G401.6 (cell line): ENCODE measurements around the gene SRRM5.
A peak's percentile ranks its signal among the peaks of the same experiment; 100 is the strongest.
"Not testable (repeated sequence)": the region's sequence is repeated elsewhere in the genome, so short reads cannot be mapped to it uniquely, and the experiment has no call there.

Source experiments
- FAIRE-seq: peaks from 2 replicates; lab custom pipeline; 2012; peaks lifted over from hg19 to GRCh38; lab: Jason Lieb, UNC

Gene SRRM5

DNA sequence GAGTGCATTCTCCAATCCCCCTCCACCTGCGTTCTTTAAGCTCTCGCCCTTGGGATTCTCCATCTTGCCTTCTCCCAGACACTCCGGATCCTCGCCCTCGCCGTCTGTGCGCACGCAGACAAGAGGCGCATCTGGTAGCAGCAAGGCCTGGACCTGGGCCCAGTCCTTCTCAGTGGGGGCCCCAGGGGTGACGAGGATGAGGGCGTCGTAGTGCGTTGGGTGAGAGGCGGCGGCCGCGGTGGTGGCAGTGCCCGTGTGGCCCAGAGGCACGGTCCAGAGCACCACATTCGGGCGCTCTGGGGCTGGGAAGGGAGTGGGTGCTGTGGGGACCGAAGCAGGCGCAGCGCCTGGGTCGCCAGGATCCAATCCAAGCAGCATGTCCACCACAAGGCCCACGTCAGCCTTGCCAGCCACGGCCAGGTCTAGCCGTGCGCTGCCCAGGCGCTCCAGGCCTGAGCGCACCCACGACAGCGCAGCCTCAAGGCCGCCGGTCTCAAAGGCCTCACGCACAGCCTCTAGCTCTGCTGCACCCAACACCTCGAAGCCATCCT, 19.0 kb upstream of the SRRM5 start:
- no peak for FAIRE-seq

DNA sequence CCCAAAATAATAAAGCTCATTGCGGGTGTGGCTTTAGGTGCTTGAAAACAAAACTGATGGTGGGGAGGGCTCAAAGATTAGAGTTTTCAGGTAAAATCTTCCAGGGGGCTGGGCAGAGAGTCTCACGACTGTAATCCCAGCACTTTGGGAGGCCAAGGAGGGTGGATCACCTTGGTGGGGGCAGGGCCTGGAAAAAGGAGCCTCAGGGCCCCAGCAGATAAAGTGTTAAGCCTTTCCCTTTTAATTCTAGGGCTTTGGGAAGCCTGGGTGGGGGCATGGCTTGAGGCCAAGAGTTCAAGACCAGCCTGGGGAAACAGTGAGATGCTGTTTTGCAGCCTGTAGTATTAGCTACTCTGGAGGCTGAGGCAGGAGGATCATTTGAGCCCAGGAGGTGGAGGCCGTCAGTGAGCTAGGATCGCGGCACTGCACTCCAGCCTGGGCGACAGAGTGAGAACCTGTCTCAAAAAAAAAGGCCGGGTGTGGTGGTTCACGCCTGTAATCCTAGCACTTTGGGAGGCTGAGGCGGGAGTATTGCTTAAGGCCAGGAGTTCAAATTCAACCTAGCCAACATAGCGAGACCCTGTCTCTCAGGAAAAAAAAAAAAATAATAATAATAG, 17.7 kb upstream of the SRRM5 start:
- FAIRE-seq: no peak

DNA sequence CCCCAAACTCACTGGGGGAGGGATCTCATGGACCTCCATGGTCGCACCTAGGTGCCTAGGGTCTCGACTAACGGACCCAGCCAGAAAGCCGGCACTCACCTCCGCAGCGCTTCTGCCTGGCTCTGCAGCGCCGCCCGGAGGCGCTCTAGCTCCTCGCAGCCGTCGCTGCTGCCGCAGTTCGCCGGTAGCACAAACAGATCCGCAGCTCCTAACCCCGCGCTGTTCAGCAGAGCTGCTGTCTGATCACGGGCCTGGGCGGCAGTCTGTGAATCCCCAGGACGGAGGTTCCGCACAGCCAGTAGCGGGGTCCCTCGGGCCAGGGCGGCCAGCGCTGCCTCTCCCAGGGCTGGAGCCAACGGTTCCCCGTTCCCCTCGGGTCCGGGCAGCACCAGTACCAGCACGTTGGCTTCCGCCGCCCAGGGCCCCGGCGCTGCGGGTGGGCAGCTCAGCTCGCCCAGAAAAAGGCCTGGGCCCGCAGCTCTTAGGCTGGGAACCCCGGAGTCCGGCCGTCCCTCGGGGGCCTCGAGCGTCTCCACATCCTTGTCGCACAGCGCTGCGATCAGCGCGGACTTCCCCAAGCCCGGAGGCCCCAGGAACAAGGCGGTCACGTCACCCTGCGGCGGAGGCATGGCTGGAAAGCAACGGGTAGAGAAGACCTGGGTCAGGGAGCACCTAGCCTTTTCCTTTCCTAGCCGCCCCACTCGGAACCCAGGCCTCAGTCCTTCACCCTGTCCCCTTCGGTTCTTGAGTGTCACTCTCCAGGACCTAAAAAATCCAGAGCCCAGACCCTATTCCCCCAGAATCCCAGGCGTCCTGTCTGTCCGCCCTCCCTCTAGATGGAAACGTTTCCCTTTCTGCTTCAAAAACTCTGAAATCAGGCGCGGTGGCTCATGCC, 16.9 kb upstream of the SRRM5 start:
- FAIRE-seq: no peak

DNA sequence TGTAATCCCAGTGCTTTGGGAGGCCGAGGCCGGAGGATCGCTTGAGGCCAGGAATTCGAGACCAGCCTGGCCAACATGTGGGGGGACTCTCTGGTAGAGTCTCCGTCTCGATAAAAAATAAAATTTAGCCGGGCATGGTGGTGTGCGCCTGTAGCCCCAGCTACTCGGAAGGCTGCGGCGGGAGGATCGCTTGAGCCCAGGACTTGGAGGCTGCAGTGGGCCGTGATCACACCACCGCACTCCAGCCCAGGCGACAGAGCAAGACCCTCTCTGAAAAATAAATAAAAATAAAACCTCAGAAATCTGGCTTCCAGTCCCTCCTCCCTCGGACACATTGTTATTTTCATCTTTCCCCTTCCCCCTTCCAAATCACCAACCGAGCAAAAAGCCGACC, 16.3 kb upstream of the SRRM5 start:
- FAIRE-seq: no peak

DNA sequence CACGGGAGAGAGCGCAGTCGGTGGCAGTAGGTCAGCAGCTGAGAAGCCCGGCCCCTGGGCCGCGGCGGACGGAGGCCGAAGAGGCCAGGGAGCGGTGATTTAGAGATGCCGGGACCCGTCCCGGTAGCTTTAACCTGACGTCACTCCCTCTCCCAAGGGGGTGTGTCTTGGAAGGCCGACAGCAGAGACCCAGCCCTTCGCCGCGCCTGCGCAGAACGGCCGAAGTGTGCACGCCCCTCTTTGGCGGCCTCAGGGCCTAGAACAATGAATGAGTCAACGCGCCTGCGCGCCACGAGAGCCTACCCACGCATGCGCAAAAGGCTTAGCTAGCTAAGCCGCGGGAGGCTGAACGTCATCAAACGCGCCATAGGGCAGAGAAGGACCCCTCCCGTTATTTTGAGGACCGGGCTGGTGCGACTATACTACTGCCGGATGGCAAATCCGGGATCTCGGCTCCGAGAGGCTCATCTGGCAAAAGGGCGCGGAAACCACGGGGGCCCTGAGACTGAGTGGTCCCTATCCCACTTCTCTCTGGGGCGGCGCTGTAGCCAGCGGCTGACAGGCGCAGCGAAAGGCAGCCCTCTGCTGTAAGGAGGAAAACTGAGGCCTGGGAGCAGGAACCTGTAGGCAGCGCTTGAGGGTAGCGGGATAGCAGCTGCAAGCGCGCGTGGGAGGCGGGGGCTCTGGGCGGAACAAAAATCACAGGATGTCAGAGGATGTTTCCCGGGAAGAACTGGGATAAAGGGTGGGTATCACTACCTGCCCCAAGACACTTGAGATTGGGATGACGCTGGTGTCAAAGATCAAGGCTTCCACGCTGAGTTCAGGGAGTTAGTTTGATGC, 15.7 kb upstream of the SRRM5 start, which contains the start of the genes IRGQ and ZNF576:
IRGQ (minus strand) TSS at position 136 of the 843 bp plus-strand sequence. CDS start 796 bp downstream, outside the sequence.
ZNF576 (plus strand) TSS at position 597 of the 843 bp plus-strand sequence. CDS start 514 bp downstream, outside the sequence.
- peak; percentile 99 for FAIRE-seq

DNA sequence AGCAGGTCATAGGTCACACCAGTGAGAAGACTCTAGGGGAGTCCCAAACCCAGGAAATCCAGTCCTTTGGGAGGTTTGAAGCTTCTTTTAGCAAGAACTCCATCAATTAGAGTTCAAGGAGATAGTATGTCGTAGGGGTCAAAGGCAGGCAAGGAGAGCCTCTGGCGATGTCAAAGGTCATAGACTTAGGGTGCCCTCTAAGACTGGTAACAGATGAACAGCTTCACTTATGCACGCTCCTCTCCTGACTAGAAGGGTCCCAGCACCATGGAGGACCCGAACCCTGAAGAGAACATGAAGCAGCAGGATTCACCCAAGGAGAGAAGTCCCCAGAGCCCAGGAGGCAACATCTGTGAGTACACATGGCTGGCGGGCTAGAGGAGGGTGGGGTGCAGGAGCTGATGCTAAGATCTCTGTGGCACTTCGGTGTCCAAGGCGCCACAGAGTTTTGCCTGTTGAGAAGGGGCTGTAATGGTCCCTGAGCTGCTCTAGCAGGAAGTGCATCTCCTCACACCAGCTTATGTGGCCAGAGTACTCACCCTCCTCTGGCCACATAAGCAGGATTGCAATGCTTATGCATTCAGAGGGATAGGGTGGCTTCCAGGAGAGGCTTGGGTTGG, 14.9 kb upstream of the SRRM5 start:
- FAIRE-seq: no peak

GRCh38 chr19:43597876-43598275, 14.0 kb upstream of the SRRM5 start:
- no peak for FAIRE-seq

DNA sequence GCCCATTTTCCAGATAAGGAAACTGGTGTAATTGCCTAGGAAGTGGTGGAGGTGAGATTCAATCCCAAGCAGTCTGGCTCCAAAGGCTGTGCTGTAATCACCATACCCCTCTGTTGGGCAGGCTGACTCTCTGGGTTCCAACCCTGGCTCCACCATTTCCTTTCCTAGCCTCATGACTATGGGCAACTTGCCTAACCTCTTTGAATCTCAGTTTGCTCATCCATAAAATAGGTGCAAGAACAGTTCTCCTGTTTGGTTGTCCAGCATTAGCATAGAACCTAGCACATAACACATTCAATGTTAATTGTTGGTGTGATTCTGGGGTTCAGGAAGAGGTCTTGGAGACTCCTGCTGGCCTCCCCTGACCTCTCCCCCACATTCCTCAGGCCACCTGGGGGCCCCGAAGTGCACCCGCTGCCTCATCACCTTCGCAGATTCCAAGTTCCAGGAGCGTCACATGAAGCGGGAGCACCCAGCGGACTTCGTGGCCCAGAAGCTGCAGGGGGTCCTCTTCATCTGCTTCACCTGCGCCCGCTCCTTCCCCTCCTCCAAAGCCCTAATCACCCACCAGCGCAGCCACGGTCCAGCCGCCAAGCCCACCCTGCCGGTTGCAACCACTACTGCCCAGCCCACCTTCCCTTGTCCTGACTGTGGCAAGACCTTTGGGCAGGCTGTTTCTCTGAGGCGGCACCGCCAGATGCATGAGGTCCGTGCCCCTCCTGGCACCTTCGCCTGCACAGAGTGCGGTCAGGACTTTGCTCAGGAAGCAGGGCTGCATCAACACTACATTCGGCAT, 13.2 kb upstream of the SRRM5 start:
- FAIRE-seq: no peak

DNA sequence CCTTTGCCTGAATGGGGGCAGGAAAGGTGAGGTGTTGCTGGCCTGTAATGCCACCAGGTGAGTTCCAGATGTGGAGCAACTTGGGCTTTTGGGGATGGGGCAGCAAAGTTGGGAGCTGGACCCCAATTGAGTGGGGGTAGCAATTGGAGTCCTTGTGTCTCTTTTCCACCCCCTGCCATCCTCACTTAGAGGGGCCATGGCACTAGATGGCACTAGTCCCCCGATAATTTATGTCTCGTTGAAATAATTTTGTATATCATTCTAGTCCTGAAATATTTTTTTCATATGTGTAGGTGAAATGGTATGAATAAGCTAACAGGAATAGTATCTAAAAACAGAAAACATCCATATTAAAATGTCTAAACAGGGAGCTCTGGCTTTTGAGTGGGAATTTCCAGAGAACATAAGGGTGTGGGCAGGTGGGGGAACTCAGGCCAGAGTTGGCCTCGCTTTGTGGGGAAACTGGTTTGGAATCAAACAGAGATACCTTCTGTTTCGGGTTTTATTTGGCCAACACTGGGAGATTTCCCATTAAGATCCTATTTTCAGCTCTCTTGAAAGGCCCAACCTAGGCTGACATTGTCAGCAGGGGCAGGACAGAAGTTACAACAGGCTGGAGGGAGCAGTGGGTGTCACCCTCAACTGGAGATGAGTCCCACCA, 12.1 kb upstream of the SRRM5 start:
- FAIRE-seq: no peak

GRCh38 chr19:43600326-43600725, 11.6 kb upstream of the SRRM5 start:
- not testable (repeated sequence) for FAIRE-seq

DNA sequence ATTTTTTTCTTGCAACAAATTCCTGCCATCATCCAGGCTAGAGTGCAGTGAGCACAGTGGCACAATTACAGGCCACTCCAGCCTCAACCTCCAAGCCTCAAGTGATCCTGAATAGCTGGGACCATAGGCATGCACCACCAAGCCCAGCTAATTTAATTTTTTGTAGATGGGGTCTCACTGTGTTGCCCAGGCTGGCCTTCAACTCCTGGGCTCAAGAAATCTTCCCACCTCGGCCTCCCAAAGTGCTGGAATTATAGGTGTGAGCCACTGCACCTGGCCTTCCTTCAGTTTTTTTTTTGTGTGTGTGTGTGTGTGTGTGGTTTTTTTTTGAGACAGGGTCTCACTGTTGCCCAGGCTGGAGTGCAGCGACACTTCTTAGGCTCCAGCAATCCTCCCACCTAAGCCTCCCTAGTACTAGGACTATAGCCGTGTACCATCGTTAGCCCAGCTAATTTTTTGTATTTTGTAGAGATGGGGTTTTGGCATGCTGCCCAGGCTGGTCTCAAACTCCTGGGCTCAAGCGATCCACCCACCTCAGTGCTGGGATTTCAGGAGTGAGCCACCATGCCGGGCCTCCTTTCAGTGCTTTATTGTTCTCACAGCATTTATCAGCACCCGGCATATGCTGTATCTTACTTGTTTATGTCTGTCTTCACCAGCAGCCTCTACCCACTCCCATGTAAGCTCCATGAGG, 5.9 kb upstream of the SRRM5 start:
- no peak for FAIRE-seq

GRCh38 chr19:43606569-43607229, 5.2 kb upstream of the SRRM5 start:
- FAIRE-seq: no peak

DNA sequence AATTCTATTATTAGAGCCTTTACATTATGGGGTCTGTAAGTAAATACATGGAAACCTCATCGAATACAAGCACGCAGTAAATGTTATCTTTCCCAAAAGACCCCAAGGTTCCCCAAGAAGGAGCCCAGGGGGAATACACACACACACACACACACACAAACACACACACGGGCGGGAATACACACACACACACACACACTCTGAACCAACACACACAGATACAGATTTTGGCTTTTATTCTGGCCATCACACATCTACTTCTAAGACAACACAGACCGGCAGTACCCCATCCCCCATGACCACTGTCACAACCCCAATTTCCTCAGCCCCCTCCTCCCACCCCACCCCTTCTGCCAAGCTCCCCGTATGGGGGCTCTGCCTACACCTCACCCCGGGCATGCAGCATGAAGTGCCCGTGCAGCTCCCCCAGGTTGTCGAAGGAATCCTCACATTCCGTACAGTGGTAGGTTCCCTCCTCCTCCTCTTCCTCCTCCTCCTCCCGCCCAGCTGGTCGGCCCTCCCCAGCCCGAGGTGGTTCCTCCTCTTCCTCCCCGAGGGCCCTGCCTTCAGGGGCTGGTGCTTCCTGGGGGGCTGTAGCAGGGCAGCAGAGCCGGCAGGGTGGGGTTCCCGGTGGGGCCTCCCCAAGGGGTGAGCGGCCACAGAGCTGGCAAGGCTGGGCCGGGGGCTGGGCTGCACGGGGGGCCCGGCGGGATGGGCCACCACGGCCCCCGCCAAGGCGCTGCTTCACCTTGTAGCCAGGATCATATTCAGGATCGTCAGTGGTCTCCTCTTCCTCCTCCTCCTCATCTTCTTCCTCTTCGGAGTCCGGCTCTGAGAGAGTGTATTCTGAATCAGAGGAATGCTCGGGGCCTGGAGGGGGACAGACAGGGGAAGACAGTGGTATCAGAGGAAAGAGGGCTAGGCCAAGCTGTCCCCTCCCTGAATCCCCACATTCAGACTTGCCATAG, 4.4 kb upstream of the SRRM5 start:
- no peak for FAIRE-seq

GRCh38 chr19:43609872-43610271, 2.0 kb upstream of the SRRM5 start:
- FAIRE-seq: no peak

GRCh38 chr19:43610493-43610892, 1.4 kb upstream of the SRRM5 start:
- no peak for FAIRE-seq

- FAIRE-seq: no peak
These were observed 486 bp downstream of the SRRM5 start for GRCh38 chr19:43612374-43612773.

DNA sequence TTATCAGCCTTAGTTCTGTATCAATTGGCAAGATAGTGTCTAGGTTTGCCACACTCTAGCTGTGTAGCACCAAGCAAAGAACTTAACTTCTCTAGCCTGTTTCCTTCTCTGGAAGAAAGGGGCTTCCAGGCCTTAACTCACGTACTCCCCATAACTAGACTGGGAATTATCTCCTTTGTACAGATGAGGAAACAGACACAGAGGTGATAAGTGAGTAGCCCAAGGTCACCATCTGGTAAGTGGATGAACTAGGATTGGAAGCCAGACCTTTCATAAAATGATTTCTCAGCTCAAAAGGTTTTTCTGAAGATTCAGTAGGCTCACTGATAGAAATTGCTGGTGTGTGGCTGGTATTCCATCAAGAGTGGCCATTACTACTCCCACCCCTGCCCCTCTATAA, 4.4 kb downstream of the SRRM5 start:
- FAIRE-seq: no peak

GRCh38 chr19:43616954-43617353, 5.1 kb downstream of the SRRM5 start:
- no peak for FAIRE-seq
